Esophagus muscularis mucosa (tissue), 3 donors: ENCODE data around the gene CNIH3.

Source experiments
- POLR2A ChIP-seq: fragments of 450-650 bp; IDR thresholded peaks from one replicate; pipeline ENCODE4 v1.6.1; 2017; ENCODE audit warnings: antibody characterized with exemption, moderate library complexity, mild to moderate bottlenecking, low read depth
- TF ChIP-seq, protein P1 (sequence below), 3 experiments: fragments of 200-600 bp in 2 of 3; fragments of 450-650 bp in 1 of 3; sonication (generic) in 2 of 3; IDR thresholded peaks; one replicate each; pipeline ENCODE4 v1.5.1; 2017 to 2019; ENCODE audit warnings: antibody characterized with exemption in 3 of 3, mild to moderate bottlenecking in 2 of 3, moderate library complexity in 1 of 3

DNA sequence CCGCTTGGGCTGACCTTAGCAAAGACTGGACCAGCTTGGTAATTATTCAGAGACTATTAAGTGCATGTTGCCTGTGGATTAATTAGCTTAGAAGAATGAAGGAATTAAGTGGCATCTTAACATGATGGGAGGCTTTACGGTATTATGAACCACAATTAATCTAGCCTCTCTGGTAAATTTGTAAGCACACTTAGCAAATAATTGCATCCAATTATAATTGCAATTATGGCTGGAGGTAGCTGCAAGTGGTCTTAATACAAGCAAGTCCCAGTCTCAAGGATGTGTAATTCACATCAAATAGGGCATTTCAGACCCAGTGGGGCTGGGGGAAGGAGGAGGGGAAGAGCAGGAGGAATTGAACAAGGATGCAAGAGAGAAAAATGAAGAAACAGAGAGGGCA is 151.6 kb downstream of the CNIH3 start:
- TF ChIP-seq, protein P1, sequence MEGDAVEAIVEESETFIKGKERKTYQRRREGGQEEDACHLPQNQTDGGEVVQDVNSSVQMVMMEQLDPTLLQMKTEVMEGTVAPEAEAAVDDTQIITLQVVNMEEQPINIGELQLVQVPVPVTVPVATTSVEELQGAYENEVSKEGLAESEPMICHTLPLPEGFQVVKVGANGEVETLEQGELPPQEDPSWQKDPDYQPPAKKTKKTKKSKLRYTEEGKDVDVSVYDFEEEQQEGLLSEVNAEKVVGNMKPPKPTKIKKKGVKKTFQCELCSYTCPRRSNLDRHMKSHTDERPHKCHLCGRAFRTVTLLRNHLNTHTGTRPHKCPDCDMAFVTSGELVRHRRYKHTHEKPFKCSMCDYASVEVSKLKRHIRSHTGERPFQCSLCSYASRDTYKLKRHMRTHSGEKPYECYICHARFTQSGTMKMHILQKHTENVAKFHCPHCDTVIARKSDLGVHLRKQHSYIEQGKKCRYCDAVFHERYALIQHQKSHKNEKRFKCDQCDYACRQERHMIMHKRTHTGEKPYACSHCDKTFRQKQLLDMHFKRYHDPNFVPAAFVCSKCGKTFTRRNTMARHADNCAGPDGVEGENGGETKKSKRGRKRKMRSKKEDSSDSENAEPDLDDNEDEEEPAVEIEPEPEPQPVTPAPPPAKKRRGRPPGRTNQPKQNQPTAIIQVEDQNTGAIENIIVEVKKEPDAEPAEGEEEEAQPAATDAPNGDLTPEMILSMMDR (IDR thresholded peaks at IDR 0.05): no peak
- no peak for TF ChIP-seq POLR2A
